Right lobe of liver (tissue), 6 donors: Measurements from ENCODE around the gene UBE3B. TPM values are rescaled to one million over a fixed set of nuclear protein-coding genes. Genes with fewer than 3 reads are reported as not detected.
A peak's percentile ranks its signal among the peaks of the same experiment; 100 is the strongest.

Experiments
- ATAC-seq, 4 donors: fragments of 200-7000 bp; cut with Tn5 transposase; one replicate each; pipeline ENCODE4 v1.9.1; 2020; ENCODE audit warnings: mild to moderate bottlenecking in 4 of 4, moderate library complexity in 4 of 4
- DNase-seq, 3 donors: peaks; one replicate each; pipeline ENCODE4 v3.0.0-alpha.2; 2020
- H3K27ac ChIP-seq, 3 donors: fragments of 200-600 bp; one replicate each; pipeline ENCODE4 v1.8.0; 2022
- H3K27me3 ChIP-seq, 2 donors: fragments of 200-600 bp; one replicate each; pipeline ENCODE4 v1.8.0; 2022
- H3K36me3 ChIP-seq, 4 donors: fragments of 200-600 bp; sonication (generic) in 1 of 4; one replicate each; pipeline versions ENCODE4 v1.5.1 to v1.8.0; 2017 to 2022; ENCODE audit warnings: control low read depth in 1 of 4
- H3K4me1 ChIP-seq, 4 donors: fragments of 200-600 bp; sonication (generic) in 1 of 4; one replicate each; pipeline versions ENCODE4 v1.5.1 to v1.8.0; 2017 to 2022; ENCODE audit warnings: control low read depth in 1 of 4
- H3K4me3 ChIP-seq, 3 donors: fragments of 200-600 bp; one replicate each; pipeline ENCODE4 v1.8.0; 2022
- H3K9me3 ChIP-seq, 4 donors: fragments of 200-600 bp; sonication (generic) in 1 of 4; one replicate each; pipeline versions ENCODE4 v1.5.1 to v1.8.0; 2017 to 2022; ENCODE audit warnings: control low read depth in 1 of 4
- CTCF ChIP-seq, 4 donors: fragments of 200-600 bp in 3 of 4; fragments of 450-650 bp in 1 of 4; IDR thresholded peaks; one replicate each; pipeline versions ENCODE4 v1.5.1 to v1.8.0; 2016 to 2022; ENCODE audit warnings: antibody characterized with exemption in 4 of 4, mild to moderate bottlenecking in 2 of 4
- POLR2A ChIP-seq: fragments of 450-650 bp; IDR thresholded peaks from one replicate; pipeline ENCODE4 v1.6.1; 2017; ENCODE audit warnings: antibody characterized with exemption, mild to moderate bottlenecking
- WGBS: methylation state at CpG from one replicate; pipeline ENCODE4 v1.1.6; 2018; ENCODE audit warnings: low coverage, low lambda C conversion rate; ENCODE audit not compliant: insufficient coverage; ENCODE audit errors: missing lambda C conversion rate; 5-methylcytosine and 5-hydroxymethylcytosine counted together
- intact Hi-C, 2 donors: fragments of 100-400 bp; cut with DNase I; formaldehyde crosslinking; loops; one replicate each; pipeline versions ENCODE4 v1.11.2 to v1.14.1; 2022
- total RNA-seq, 6 experiments: library from RNA; depleted of rRNA in 2 of 6; stranded (reverse); fragments of >200 nt in 2 of 6; fragmentation: NEBNext Ultra II Directional in 3 of 6; extraction: Animal tissue kit (Norgen Biotek cat#: 25700) in 3 of 6; gene quantifications; one replicate each; pipeline versions ENCODE4 v1.1.0 to v1.2.4, GENCODE V29; 2016 to 2023
- donor health status: DM: no; HTN: yes; CAD: no.
- donor health status: DM: no; HTN: no; CAD: no.
- donor health status: DM: no; HTN: no; CAD: no.
- donor health status: DM: no; HTN: yes; CAD: no.
- donor health status: DM: no; HTN: yes; CAD: no.

The UBE3B gene
- total RNA-seq, 6 experiments from 2014 or later, result 15.3 to 31.8 (median 22.5) TPM

GRCh38 chr12:109549613-109550270 is 72.3 kb downstream of the UBE3B start:
- Histone ChIP-seq H3K4me3 (no peak overlapping the region), H3K9me3 (no peaks in the 10 kb centered on the region), H3K4me1 (peaks cover 0 to 17% (median 6%) of the 10 kb centered on the region in 4 donors), H3K27ac (no peak overlapping the region), H3K36me3 (no peaks in the 10 kb centered on the region), H3K27me3 (no peaks in the 10 kb centered on the region)
- DNase-seq, result peak in 1 of 3 donors; percentile 31
- TF ChIP-seq CTCF (IDR thresholded peaks at IDR 0.05), result no peak
- no peak for TF ChIP-seq POLR2A
- intact Hi-C loops, result no loop called here
- WGBS, result 35% methylated on average over 11 of the region's 15 CpGs
- ATAC-seq, result peak in 2 of 4 donors; percentile 27 to 79

- peak in 1 of 3 donors; percentile 35 for DNase-seq
- no peaks in the 10 kb centered on the region for H3K27me3 ChIP-seq
- H3K4me3 ChIP-seq, result no peak overlapping the region
- no peak overlapping the region for H3K27ac ChIP-seq
- peaks cover 0 to 16% (median 8%) of the 10 kb centered on the region in 4 donors for H3K4me1 ChIP-seq
- 0% methylated on average over 1 of the region's 12 CpGs for WGBS
- intact Hi-C loops, result no loop called here
- TF ChIP-seq POLR2A (no peak), CTCF (IDR thresholded peaks at IDR 0.05) (no peak)
- ATAC-seq, result no peak
- H3K36me3 ChIP-seq, result no peaks in the 10 kb centered on the region
- no peaks in the 10 kb centered on the region for H3K9me3 ChIP-seq
Observed at GRCh38 chr12:109550281-109550680, 72.8 kb downstream of the UBE3B start.

- Histone ChIP-seq H3K27ac (no peak overlapping the region), H3K27me3 (no peaks in the 10 kb centered on the region), H3K4me3 (no peak overlapping the region), H3K9me3 (no peaks in the 10 kb centered on the region), H3K4me1 (peaks cover 0 to 24% (median 12%) of the 10 kb centered on the region in 4 donors), H3K36me3 (no peaks in the 10 kb centered on the region)
- no peak for TF ChIP-seq POLR2A
- TF ChIP-seq CTCF (IDR thresholded peaks at IDR 0.05), result no peak
- no peak for DNase-seq
- WGBS, result 59% methylated on average over 2 of the region's 6 CpGs
- intact Hi-C loops, result no loop called here
- no peak for ATAC-seq
Observed at GRCh38 chr12:109551108-109551507, 73.7 kb downstream of the UBE3B start.

GRCh38 chr12:109552971-109553370 is 75.5 kb downstream of the UBE3B start:
- ATAC-seq, result no peak
- Histone ChIP-seq H3K36me3 (no peaks in the 10 kb centered on the region), H3K27me3 (no peaks in the 10 kb centered on the region), H3K9me3 (no peaks in the 10 kb centered on the region), H3K4me1 (peaks cover 0 to 38% (median 18%) of the 10 kb centered on the region in 4 donors), H3K27ac (no peak overlapping the region), H3K4me3 (no peak overlapping the region)
- WGBS, result 29% methylated on average over 1 of the region's 4 CpGs
- intact Hi-C loops, result no loop called here
- TF ChIP-seq CTCF (IDR thresholded peaks at IDR 0.05) (no peak), POLR2A (no peak)
- DNase-seq, result peak in 1 of 3 donors; percentile 44
